GM19328 (cell line): ENCODE results near the gene PDE1A.

ENCODE experiments used
- ATAC-seq: cut with Tn5 transposase; IDR thresholded peaks from one replicate; pipeline ENCODE4 v1.9.1; 2021; ENCODE audit warnings: mild to moderate bottlenecking, moderate library complexity; ENCODE audit not compliant: unreplicated experiment

Gene PDE1A

DNA sequence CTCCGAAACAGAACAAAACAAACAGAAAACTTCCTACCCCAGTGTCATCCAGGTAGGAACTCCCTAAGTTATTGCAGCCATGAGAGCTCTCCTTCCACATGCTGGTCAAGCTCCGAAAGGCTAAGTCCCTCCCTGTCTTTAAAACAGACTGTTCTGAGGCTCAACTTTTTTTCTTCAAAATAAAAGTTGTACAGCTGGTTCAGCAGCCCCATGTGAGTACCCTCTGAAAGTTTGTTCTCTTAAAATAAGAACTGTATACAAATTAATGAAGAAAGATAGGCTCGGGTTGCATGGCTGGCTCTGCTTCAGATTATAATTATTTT is at the start of gene PDE1A:
Gene PDE1A, minus strand, starts transcription at position 119 of the 323 bp plus-strand sequence.
- no peak for ATAC-seq

GRCh38 chr2:182473635-182474034 is 46.8 kb upstream of the PDE1A start:
- ATAC-seq, result no peak

- ATAC-seq, result no peak
Observed at GRCh38 chr2:182463760-182464159, 36.9 kb upstream of the PDE1A start.

DNA sequence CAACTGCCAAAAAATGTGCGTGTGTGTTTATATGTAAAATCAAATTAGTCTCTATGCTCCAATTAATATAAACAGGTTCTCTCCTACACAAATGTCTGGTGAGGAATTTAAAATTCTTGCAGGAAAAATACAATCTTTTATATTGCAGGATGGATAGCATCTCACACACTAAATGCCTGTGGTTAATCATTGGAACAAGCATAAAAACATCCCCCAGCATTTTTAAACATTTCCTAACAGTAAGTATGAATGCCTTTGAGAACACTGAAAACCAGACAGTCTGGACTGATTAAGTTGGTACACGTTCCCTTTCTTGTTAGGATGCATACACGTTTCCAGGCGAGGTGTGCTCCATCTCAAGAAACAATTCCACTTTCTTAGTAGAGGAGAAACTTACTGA is 29.9 kb upstream of the PDE1A start:
- no peak for ATAC-seq

DNA sequence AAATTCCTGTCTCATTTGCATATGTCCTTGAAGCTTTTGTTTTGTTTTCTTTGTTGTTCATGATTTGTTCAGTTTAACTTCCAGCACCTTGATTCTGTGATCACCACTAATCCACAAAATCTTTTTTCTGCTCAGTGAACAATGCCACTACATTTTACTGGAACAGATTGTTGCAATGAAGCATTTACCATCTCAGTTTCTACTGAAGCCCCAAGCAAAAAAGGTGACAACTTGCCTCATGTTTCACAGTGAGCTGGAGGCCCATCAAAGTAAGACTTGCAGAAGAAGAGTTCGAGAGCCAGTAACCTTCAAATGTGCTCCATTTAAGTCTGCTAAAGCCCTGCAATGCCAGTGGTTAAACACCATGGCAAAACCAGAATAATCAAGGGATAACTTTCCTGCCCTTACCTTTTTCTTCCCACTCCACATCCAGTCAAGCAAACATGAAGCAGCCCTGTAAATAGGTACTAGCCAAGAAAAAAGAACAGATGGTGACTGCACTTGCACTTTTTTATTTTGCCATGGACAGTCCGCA is 25.7 kb upstream of the PDE1A start:
- no peak for ATAC-seq

GRCh38 chr2:182448371-182448770 is 21.5 kb upstream of the PDE1A start:
- ATAC-seq, result no peak

DNA sequence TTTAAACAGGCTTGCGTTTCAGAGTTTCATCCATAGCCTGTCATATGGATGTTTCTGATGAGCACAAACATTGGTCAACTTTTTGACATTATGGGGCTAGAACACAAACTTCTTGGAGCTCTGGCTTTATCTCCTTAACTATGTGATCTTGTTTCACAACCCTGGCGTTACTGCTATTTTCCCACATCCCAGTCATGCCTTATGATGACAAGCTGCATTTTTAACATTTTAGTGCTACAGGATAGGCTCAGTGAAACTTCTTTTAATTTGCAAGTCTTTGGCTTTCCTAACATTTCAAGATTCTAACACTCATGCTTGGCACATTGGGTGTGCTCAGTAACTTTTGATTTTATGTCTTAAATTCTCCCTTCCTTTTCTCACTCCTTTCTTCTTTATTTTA is 21.0 kb upstream of the PDE1A start:
- ATAC-seq, result no peak

DNA sequence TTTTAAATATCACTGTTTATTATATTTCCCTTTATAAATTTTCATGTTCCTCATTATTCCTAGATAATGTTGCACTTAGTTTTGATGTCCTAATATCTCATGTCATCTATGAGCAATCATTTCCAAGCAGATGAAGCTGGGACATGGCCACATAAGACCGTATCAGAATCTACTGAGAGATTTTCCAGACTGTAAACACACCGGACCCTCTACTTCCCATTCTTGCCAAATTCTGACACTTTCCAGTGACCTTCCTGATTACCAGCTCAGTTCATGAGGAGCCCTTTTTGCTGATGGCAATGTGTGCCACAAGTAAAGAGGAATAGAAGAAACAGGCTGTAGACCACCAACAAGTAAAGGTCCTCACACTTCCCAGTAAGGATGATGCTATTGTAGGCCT is 20.3 kb upstream of the PDE1A start:
- no peak for ATAC-seq

- no peak for ATAC-seq
Observed at GRCh38 chr2:182446087-182446486, 19.3 kb upstream of the PDE1A start.

DNA sequence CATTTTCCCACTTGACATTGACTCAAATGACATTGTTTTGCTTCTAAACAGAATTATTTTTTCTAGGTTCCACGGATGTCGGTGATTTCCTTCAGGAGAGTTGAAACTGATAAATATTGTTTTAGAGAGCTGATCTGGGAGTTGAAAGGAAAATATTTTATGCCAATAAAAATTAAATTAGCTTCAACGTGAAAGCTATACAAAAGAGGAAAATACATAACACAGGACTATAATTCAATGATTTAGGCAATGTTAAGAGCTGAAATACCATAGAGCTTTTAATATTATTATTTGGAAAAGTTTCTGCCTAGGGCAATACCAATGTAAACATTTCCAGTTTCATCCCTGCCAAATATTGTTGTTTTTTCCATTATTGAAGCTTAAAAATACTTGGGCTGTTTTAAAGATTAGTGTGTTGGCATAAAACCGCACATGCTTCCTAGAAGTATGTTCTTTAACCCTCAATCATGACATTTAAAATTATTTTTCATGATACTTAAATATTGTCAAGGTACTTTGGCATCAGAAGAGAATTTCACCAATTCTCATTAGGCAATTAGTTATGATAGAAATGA is 18.6 kb upstream of the PDE1A start:
- ATAC-seq, result no peak

DNA sequence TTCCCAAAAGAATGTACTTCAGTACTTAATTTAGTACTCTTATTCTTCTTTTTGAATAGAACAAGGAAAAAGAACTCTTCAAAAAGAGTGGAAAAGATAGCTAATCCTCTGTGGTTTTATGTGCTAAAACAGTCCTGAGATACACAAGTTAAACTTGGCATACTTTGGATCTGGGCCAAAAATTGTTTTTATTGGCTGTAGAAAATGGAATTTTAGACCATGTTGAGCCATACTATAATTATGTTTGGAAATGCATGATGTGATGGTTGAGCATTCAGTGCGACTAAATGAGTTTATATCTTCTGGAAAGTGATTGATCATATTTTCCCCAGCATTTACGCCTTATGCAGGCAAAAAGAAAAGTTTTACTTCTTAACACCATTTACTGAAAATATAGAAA is 18.0 kb upstream of the PDE1A start:
- no peak for ATAC-seq

DNA sequence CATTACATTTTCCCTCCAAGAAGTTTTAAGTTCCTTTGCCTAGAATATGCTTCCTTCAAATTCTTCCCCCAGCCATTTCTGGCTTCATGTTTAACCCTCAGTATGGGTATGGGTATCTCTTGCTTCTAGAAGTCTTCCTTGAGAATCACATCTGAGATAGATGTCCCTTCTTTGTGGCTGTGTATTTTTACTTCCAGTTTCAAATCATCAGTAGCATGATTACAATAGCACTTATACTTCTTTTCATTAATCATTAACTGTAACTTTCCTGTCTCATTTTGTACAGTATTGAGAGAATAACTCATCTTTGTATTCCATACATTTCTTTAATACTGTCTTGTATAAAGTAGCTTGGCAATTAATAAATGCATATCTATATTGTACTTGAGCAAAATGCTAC is 17.3 kb upstream of the PDE1A start:
- ATAC-seq, result no peak

GRCh38 chr2:182436252-182436651 is 9.4 kb upstream of the PDE1A start:
- ATAC-seq, result no peak

DNA sequence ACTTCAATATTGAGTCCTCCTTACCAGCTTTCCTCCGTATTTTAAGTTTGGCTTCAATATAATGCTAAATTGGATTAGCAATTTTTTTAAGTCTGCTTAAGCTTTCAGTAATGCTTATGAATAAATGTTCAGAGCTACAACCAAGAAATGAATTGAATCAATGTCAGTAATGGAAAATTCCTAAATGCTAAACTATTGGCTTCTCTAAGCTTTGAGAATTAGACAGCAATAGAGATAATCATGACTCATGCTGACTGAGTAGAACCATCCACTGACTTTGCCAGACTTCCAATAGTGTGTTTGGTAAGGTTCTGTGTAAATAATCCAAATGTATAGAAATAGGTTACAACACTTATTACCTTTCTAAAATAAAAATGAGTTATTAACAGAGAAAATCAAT is 8.9 kb upstream of the PDE1A start:
- no peak for ATAC-seq

- no peak for ATAC-seq
Observed at GRCh38 chr2:182432051-182432450, 5.2 kb upstream of the PDE1A start.

DNA sequence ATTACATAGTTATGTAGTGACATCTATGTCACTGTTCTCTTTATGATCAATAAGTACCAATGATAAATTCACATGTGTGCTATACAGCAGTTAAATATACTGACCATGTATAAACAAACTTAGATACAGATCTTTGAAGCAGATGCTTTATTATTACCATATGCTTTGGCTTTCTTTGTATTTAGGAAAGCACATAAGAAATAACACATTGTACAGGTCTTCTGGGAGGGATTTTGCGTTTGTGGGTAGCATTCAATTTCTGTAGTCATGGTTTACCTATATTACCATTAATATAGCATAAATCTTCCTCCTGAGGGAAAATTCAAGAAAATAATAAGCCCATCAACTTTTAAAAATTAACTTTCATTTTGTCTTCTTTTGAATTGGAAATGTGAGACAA is 1.6 kb upstream of the PDE1A start:
- no peak for ATAC-seq

DNA sequence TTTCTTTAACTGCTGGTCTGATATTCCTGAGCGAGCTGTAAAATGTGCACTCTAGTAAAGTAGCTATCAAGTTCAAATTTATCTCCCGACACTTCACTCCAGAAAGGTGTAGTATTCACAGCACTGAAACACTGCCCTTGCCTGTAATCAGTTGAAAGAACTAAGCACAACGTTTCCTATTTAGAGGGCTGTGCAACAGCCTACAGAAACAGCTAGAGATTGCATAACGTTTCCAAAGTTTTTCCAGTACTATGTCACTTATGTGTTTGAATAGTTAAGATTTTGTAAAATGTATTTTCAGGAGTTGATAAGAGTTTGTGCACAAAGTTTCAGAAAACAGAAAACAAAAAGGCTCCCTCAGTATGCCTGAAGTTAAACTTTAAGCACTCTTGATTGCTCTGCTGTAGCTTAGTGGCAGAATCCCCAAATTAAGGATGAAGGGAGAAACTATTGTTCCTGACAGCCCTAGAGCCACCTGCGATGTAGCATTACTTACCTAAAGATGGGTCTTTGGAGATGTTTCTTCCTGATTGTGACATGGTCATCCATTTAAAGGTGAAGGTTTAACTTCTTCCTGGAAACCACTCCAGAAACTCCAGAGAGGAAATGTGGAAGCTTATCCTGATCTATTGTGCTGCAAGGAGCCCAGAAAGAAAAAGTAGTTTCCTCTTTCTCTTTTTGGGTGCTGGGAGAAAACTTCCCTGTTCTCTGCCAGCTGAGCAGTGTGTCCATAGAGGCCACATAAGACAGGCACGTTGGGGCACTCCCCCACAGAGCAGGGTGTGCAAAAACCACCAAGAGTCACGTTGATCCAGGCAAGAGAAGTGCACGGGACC is 536 bp downstream of the PDE1A start:
- no peak for ATAC-seq

- no peak for ATAC-seq
Observed at GRCh38 chr2:182422864-182423263, 4.0 kb downstream of the PDE1A start.

DNA sequence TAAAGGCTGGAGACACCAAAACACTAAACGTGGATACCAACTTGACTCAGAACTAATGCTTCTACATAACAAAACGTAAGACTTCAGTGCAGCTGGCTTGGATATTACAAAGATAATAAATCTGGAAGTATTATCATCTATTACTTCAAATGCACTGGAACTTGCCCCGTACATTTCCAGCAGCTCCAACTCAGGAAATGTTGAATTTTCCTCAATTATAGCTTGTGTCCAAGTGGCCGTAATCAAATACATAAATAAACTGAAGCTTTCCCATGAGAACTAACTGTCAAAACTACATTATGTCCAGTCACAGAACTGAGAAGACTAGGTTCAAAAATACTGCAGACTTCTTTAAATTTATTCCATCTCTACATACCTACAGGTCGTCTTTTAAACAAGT is 6.2 kb downstream of the PDE1A start:
- no peak for ATAC-seq

GRCh38 chr2:182416861-182417260 is 10.0 kb downstream of the PDE1A start:
- no peak for ATAC-seq

DNA sequence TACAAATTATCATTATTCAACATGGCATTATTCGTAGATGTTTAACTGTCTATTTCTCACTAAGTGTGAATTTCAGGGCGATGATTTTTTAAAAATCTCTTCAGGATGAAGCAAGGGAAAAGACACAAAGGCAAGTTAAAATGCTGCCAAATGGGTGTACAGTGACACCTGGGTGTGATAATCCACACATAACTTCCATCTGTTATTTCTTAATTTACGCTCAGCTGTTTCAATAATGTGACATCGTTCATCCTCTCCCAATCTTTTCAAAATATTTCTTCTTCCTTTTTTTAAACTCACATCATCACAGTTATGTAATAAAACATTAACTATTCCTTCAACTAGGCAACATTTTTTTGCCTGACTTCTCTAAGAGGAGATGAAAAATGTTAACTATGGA is 10.6 kb downstream of the PDE1A start:
- no peak for ATAC-seq

- no peak for ATAC-seq
Observed at GRCh38 chr2:182415771-182416170, 11.1 kb downstream of the PDE1A start.

- ATAC-seq, result no peak
Observed at GRCh38 chr2:182412858-182413257, 14.0 kb downstream of the PDE1A start.
